ENCODE data around the gene SLC27A1. TPM values are rescaled to one million over a fixed set of nuclear protein-coding genes. Genes with fewer than 3 reads are reported as not detected.
A peak's percentile ranks its signal among the peaks of the same experiment; 100 is the strongest.

The SLC27A1 gene
- total and polyA plus RNA-seq, 10 of the 15 experiments (the other 5 are each of a cell fraction or from before 2014, with no cell fraction given) = 0.11 to 2.3 (median 1.2) TPM

GRCh38 chr19:17528610-17529009, 58.3 kb downstream of the SLC27A1 start:
- FAIRE-seq (no peak), ATAC-seq (no peak), DNase-seq (ENCODE audit: low read depth, low spot score) (no peak)
- ChIA-PET SMC1A (ENCODE audit: uncharacterized antibody, unreplicated experiment) (no interaction called here), POLR2A (interaction anchor here (0.7 kb wide), 1 partner anchor 28 kb away, joined by 3 read pairs; no protein-coding TSS in a partner anchor), CTCF (interaction anchor here (2.6 kb wide), 2 partner anchors 32 to 46 kb away, joined by 14 read pairs; no protein-coding TSS in a partner anchor), RAD21 (ENCODE audit: unreplicated experiment) (no interaction called here)
- no peak overlapping the region for H3K9ac ChIP-seq (ENCODE audit: control insufficient read depth, insufficient read depth, low read length)
- H3K4me1 ChIP-seq (ENCODE audit: control insufficient read depth, insufficient read depth, low read length) = peaks cover 50% of the 10 kb centered on the region
- intact Hi-C loops (cut with micrococcal nuclease; ENCODE audit: unreplicated experiment) (no loop called here), in situ Hi-C loops (cut with MboI) (no loop called here)
- 87% methylated on average over 3 of the region's 3 CpGs for WGBS (ENCODE audit: insufficient coverage, insufficient replicate concordance, low lambda C conversion rate, missing lambda C conversion rate)
- peak overlapping the region; percentile 62 for H3K4me2 ChIP-seq (ENCODE audit: control insufficient read depth, insufficient read depth)
- TF ChIP-seq ZNF217 (IDR thresholded peaks at IDR 0.05) (peak; percentile 53), CEBPZ (IDR thresholded peaks at IDR 0.05; ENCODE audit: low read depth, low read length) (0 out of 2 replicates have a peak, but pooled peaks have one; percentile 15), EZH2 (IDR thresholded peaks at IDR 0.05; ENCODE audit: borderline replicate concordance, control insufficient read depth, low read depth, low read length) (no peak), FOS (IDR thresholded peaks at IDR 0.05; ENCODE audit: borderline replicate concordance, extremely low read depth, insufficient read length) (no peak), ZBED1 (IDR thresholded peaks at IDR 0.05; ENCODE audit: borderline replicate concordance) (no peak), ZNF24 (IDR thresholded peaks at IDR 0.05) (no peak), CTCF (IDR thresholded peaks at IDR 0.05 in 2 of 3, conservative IDR thresholded peaks at IDR 0.05 in 1 of 3; ENCODE audit: control insufficient read depth in 2 of 3, extremely low read depth in 1 of 3, insufficient read depth in 1 of 3, low read depth in 3 of 3, low read length in 3 of 3) (no peak), CBX5 (IDR thresholded peaks at IDR 0.05; ENCODE audit: low read depth) (0 out of 2 replicates have a peak, but pooled peaks have one; percentile 26), CREB1 (IDR thresholded peaks at IDR 0.05; ENCODE audit: low read depth) (no peak), SMARCA5 (IDR thresholded peaks at IDR 0.05) (peak; percentile 65; the same call in 1 of the 2 replicates), ZNF384 (IDR thresholded peaks at IDR 0.05; ENCODE audit: borderline replicate concordance, low read depth, low read length) (no peak), ZNF207 (IDR thresholded peaks at IDR 0.05; ENCODE audit: borderline replicate concordance) (no peak), IKZF1 (conservative IDR thresholded peaks at IDR 0.05) (no peak), CBFB (IDR thresholded peaks at IDR 0.05; ENCODE audit: low read depth) (no peak)
- no peaks in the 10 kb centered on the region for H3K36me3 ChIP-seq (ENCODE audit: control insufficient read depth in 2 of 2, insufficient read depth in 2 of 2, low read length in 1 of 2)
- peak overlapping the region; percentile 22; the same call in 1 of the 2 replicates for H3K27ac ChIP-seq (ENCODE audit: control insufficient read depth, insufficient read depth)
- H3K27me3 ChIP-seq (replicated peaks in 1 of 2; ENCODE audit: control insufficient read depth in 2 of 2, insufficient read depth in 2 of 2, low read length in 1 of 2) = no peaks in the 10 kb centered on the region
- H3K9me3 ChIP-seq (replicated peaks; ENCODE audit: control insufficient read depth, insufficient read depth, low read length) = peaks cover 9% of the 10 kb centered on the region
- no peak overlapping the region for H3K4me3 ChIP-seq
- H4K20me1 ChIP-seq (ENCODE audit: control insufficient read depth, insufficient read depth) = no peaks in the 10 kb centered on the region
- no peaks in the 10 kb centered on the region for H3K79me2 ChIP-seq (ENCODE audit: control insufficient read depth, insufficient read depth, low read length)
- H2AFZ ChIP-seq (ENCODE audit: control insufficient read depth, low read depth, low read length) = no peak overlapping the region
- TSS peak; percentile 60 for BruUV-seq (replicated peaks)
